ENCODE measurements around the gene QRFPR. TPM values are rescaled to one million over a fixed set of nuclear protein-coding genes. Genes with fewer than 3 reads are reported as not detected.

QRFPR gene
- total and polyA plus RNA-seq, 10 of the 15 experiments (the other 5 are each of a cell fraction or from before 2014, with no cell fraction given), result not detected

- CTCF ChIA-PET, result interaction anchor here (1.0 to 3.5 kb wide), 12 partner anchors 10 to 588 kb away, joined by 3 to 89 read pairs (median 7); no protein-coding TSS in a partner anchor
- BruUV-seq (replicated peaks), result no TSS peak
Measured at GRCh38 chr4:121308828-121309227, 72.0 kb downstream of the QRFPR start.

More at GRCh38 chr4:121308828-121309227, 72.0 kb downstream of the QRFPR start:
- DNase-seq (ENCODE audit: low read depth, low spot score) (no peak), ATAC-seq (no peak), FAIRE-seq (no peak)
- in situ Hi-C loops (cut with MboI), result loop anchor here (5.0 to 25.0 kb wide), 2 partner anchors 117 to 1147 kb away; no protein-coding TSS in a partner anchor
- H3K9ac ChIP-seq (ENCODE audit: control insufficient read depth, insufficient read depth, low read length), result no peak overlapping the region
- H3K4me3 ChIP-seq, result no peak overlapping the region
- RAD21 ChIA-PET (ENCODE audit: unreplicated experiment), result interaction anchor here (2.4 kb wide), 1 partner anchor 116 kb away, joined by 19 read pairs; no protein-coding TSS in a partner anchor
- no peaks in the 10 kb centered on the region for H3K79me2 ChIP-seq (ENCODE audit: control insufficient read depth, insufficient read depth, low read length)
- intact Hi-C loops (cut with micrococcal nuclease; ENCODE audit: unreplicated experiment), result loop anchor here (5.0 to 10.0 kb wide), 2 partner anchors 454 to 1152 kb away; no protein-coding TSS in a partner anchor
- no peak overlapping the region for H3K27ac ChIP-seq (ENCODE audit: control insufficient read depth, insufficient read depth)
- no peak overlapping the region for H2AFZ ChIP-seq (ENCODE audit: control insufficient read depth, low read depth, low read length)
- no peak for TF ChIP-seq CHD1 (IDR thresholded peaks at IDR 0.05; ENCODE audit: low read depth, low read length)
- TF ChIP-seq CHD2 (IDR thresholded peaks at IDR 0.05; ENCODE audit: borderline replicate concordance, low read depth, low read length), result no peak
- TF ChIP-seq ELK1 (IDR thresholded peaks at IDR 0.05; ENCODE audit: low read depth, low read length), result no peak
- no peak for TF ChIP-seq CHD4 (IDR thresholded peaks at IDR 0.05)
- TF ChIP-seq SMARCA5 (IDR thresholded peaks at IDR 0.05), result no peak
- TF ChIP-seq ZBTB40 (IDR thresholded peaks at IDR 0.05; ENCODE audit: borderline replicate concordance), result no peak
- no peak for TF ChIP-seq SREBF2 (IDR thresholded peaks at IDR 0.05; ENCODE audit: low read length)
- TF ChIP-seq EP300 (IDR thresholded peaks at IDR 0.05; ENCODE audit: borderline replicate concordance in 1 of 2, control insufficient read depth in 1 of 2, low read depth in 2 of 2, low read length in 2 of 2), result no peak
- TF ChIP-seq PKNOX1 (IDR thresholded peaks at IDR 0.05), result no peak
- TF ChIP-seq MXI1 (IDR thresholded peaks at IDR 0.05; ENCODE audit: low read depth, low read length), result no peak
- no peak for TF ChIP-seq SREBF1 (IDR thresholded peaks at IDR 0.05; ENCODE audit: low read length)
- TF ChIP-seq FOXK2 (IDR thresholded peaks at IDR 0.05), result no peak
- no peak for TF ChIP-seq JUND (IDR thresholded peaks at IDR 0.05; ENCODE audit: low read depth, low read length)
- no peak for TF ChIP-seq MLLT1 (IDR thresholded peaks at IDR 0.05)
- no peaks in the 10 kb centered on the region for H3K9me3 ChIP-seq (replicated peaks; ENCODE audit: control insufficient read depth, insufficient read depth, low read length)
- POLR2A ChIA-PET, result no interaction called here
- 31% methylated on average over 7 of the region's 7 CpGs for WGBS (ENCODE audit: insufficient coverage, insufficient replicate concordance, low lambda C conversion rate, missing lambda C conversion rate)
- H3K4me2 ChIP-seq (ENCODE audit: control insufficient read depth, insufficient read depth), result no peak overlapping the region
- SMC1A ChIA-PET (ENCODE audit: uncharacterized antibody, unreplicated experiment), result interaction anchor here (0.9 to 2.5 kb wide), 9 partner anchors 33 to 1153 kb away, joined by 3 to 59 read pairs (median 11); no protein-coding TSS in a partner anchor
- no peaks in the 10 kb centered on the region; a peak in 1 of 4 replicates for H3K27me3 ChIP-seq (replicated peaks in 1 of 2; ENCODE audit: control insufficient read depth in 2 of 2, insufficient read depth in 2 of 2, low read length in 1 of 2)
- H4K20me1 ChIP-seq (ENCODE audit: control insufficient read depth, insufficient read depth), result no peaks in the 10 kb centered on the region
- no peaks in the 10 kb centered on the region for H3K36me3 ChIP-seq (ENCODE audit: control insufficient read depth in 2 of 2, insufficient read depth in 2 of 2, low read length in 1 of 2)
- peaks cover 8% of the 10 kb centered on the region for H3K4me1 ChIP-seq (ENCODE audit: control insufficient read depth, insufficient read depth, low read length)

Measured in GM12878 (cell line).